ENCODE data around the gene SLC66A3. TPM values are rescaled to one million over a fixed set of nuclear protein-coding genes. Genes with fewer than 3 reads are reported as not detected.
A peak's percentile ranks its signal among the peaks of the same experiment; 100 is the strongest.

Gene SLC66A3
- 11.4 TPM for total RNA-seq
- 20.6 TPM for polyA plus RNA-seq
- long read RNA-seq, donor 1, partial matches to known transcripts: 0 of 1 reads
- long read RNA-seq, donor 1, other reads (novel, unspliced or antisense): 0 of 1 reads
- long read RNA-seq, donor 2, transcript PQLC3-204 (6 exons, 1,784 nt): major isoform, 6 of 12 reads
- long read RNA-seq, donor 2, partial matches to known transcripts: 0 of 12 reads
- long read RNA-seq, donor 2, other reads (novel, unspliced or antisense): 0 of 12 reads
- long read RNA-seq, donor 3, transcript PQLC3-201 (7 exons, 1,830 nt): major isoform, 12 of 16 reads
- long read RNA-seq, donor 3, partial matches to known transcripts: 0 of 16 reads
- long read RNA-seq, donor 3, other reads (novel, unspliced or antisense): 0 of 16 reads
- long read RNA-seq, donor 4, partial matches to known transcripts: 0 of 6 reads
- long read RNA-seq, donor 4, other reads (novel, unspliced or antisense): 0 of 6 reads
- long read RNA-seq, donor 5, transcript PQLC3-204 (6 exons, 1,784 nt): minor isoform, 6 of 28 reads
- long read RNA-seq, donor 5, transcript PQLC3-201 (7 exons, 1,830 nt): major isoform, 20 of 28 reads
- long read RNA-seq, donor 5, partial matches to known transcripts: 0 of 28 reads
- long read RNA-seq, donor 5, other reads (novel, unspliced or antisense): 0 of 28 reads
- long read RNA-seq, donor 6, partial matches to known transcripts: 0 of 6 reads
- long read RNA-seq, donor 6, other reads (novel, unspliced or antisense): 0 of 6 reads
- long read RNA-seq, donor 7, transcript PQLC3-201 (7 exons, 1,830 nt): major isoform, 6 of 9 reads
- long read RNA-seq, donor 7, partial matches to known transcripts: 0 of 9 reads
- long read RNA-seq, donor 7, other reads (novel, unspliced or antisense): 0 of 9 reads
- long read RNA-seq, donor 8, partial matches to known transcripts: 0 of 4 reads
- long read RNA-seq, donor 8, other reads (novel, unspliced or antisense): 0 of 4 reads
- long read RNA-seq, donor 9, partial matches to known transcripts: 0 of 6 reads
- long read RNA-seq, donor 9, other reads (novel, unspliced or antisense): 0 of 6 reads
- long read RNA-seq, donor 10, partial matches to known transcripts: 0 of 5 reads
- long read RNA-seq, donor 10, other reads (novel, unspliced or antisense): 0 of 5 reads

DNA sequence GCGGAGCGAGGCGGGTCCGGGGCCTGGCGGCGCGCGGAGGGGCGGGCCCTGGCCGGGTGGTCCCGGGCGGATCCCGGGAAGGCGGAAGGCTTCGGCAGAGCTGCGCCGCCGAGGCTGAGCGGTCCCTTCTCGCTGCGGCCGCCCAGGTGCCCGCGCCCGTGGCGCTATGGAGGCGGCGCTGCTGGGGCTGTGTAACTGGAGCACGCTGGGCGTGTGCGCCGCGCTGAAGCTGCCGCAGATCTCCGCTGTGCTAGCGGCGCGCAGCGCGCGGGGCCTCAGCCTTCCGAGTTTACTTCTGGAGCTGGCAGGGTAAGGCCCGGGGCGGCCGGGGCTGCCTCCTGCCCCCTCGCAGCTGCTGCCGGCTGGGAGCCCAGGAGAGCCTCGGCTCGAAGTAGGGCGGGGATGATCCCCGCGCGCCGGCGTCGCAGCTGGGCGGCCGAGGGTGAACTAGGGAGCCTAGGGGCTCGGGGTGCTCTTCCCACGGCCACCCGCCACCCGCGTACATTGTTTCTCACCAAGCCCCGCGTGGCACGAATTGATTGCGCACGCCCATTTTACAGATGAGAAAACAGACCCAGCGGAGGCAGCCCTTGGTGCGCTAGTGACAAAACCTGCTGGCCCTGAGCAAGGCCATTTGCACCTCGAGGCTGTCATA is at the start of gene SLC66A3:
SLC66A3 (plus strand) TSS at position 87 of the 655 bp plus-strand sequence; CDS start at position 167, 80 bp downstream.
- 3% methylated on average over 71 of the region's 71 CpGs for WGBS
- DNase-seq (ENCODE audit: low read depth in 6 of 9, low spot score in 9 of 9): peak; percentile 54 to 92 (median 80)
- peaks cover 8 to 15% of the 10 kb centered on the region in 2 donors for H3K4me1 ChIP-seq (ENCODE audit: control insufficient read depth in 2 of 2, insufficient read depth in 2 of 2, low read length in 2 of 2)

DNA sequence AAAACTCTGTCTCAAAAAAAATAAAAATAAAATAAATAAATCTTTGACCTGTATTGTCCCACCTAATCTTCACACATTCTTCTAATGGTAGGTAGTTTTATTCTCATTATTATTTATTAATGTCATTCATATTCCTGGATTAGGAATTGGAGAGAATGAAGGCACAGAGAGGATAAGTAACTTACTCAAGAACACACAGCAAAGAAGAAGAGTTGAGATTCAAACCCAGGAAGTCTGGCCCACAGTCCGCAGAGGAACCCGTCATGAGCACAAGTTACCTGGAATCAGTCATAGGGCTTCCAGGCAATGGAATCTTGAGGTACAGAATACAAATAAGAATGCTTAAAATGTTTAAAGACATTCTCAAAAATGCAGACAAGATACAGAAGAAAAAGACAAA is 46.3 kb upstream of the SLC66A3 start:
- H3K27ac ChIP-seq (ENCODE audit: low read depth in 1 of 2, low read length in 1 of 2): no peak overlapping the region
- H3K4me1 ChIP-seq (ENCODE audit: control insufficient read depth in 2 of 2, insufficient read depth in 2 of 2, low read length in 2 of 2): no peaks in the 10 kb centered on the region
- DNase-seq (ENCODE audit: low read depth in 6 of 9, low spot score in 9 of 9): no peak
- WGBS: 96% methylated on average over 2 of the region's 2 CpGs
- peaks cover 0 to 11% of the 10 kb centered on the region in 2 donors for H3K9me3 ChIP-seq (ENCODE audit: control insufficient read depth in 2 of 2, insufficient read depth in 1 of 2, low read length in 1 of 2)
- H3K27me3 ChIP-seq (ENCODE audit: control insufficient read depth in 2 of 2, insufficient read depth in 1 of 2, low read length in 1 of 2): no peaks in the 10 kb centered on the region
- no peaks in the 10 kb centered on the region for H3K36me3 ChIP-seq (ENCODE audit: control insufficient read depth in 2 of 2, insufficient read depth in 2 of 2, low read length in 1 of 2)
- H3K4me3 ChIP-seq (ENCODE audit: low read length in 2 of 2): no peak overlapping the region

More for the DNA sequence above, at the start of gene SLC66A3:
- H3K4me3 ChIP-seq (ENCODE audit: low read length in 2 of 2): peak within 1 kb of the TSS; percentile 71 to 76
- H3K9me3 ChIP-seq (ENCODE audit: control insufficient read depth in 2 of 2, insufficient read depth in 1 of 2, low read length in 1 of 2): no peaks in the 10 kb centered on the region
- H3K36me3 ChIP-seq (ENCODE audit: control insufficient read depth in 2 of 2, insufficient read depth in 2 of 2, low read length in 1 of 2): no peaks in the 10 kb centered on the region
- peak within 1 kb of the TSS; percentile 87 to 90 for H3K27ac ChIP-seq (ENCODE audit: low read depth in 1 of 2, low read length in 1 of 2)
- H3K27me3 ChIP-seq (ENCODE audit: control insufficient read depth in 2 of 2, insufficient read depth in 1 of 2, low read length in 1 of 2): peaks cover 0 to 11% of the 10 kb centered on the region in 2 donors

DNA sequence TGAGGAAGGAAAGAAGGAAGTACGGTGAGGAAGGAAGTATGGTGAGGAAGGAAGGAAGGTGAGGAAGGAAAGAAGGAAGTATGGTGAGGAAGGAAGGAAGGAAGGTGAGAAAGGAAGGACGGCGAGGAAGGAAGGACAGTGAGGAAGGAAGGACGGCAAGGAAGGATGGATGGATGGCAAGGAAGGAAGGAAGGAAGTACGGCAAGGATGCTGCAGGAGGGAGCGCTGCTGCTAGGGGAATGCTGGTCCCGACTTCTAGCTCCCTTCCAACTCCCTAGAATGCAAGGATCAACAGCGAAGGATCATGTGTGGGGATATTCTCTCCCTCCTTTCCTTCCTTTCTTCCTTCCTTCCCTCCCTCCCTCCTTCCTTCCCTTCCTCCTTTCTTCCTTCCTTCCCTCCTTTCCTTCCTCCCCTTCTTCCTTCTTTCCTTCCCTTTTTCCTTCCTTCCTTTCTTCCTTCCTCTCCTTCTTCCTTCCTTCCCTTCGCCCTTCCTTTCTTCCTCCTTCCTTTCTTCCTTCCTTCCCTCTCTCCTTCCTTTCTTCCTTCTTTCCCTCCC is 42.3 kb upstream of the SLC66A3 start:
- Histone ChIP-seq H3K9me3 (ENCODE audit: control insufficient read depth in 2 of 2, insufficient read depth in 1 of 2, low read length in 1 of 2) (peaks cover 0 to 11% of the 10 kb centered on the region in 2 donors), H3K4me1 (ENCODE audit: control insufficient read depth in 2 of 2, insufficient read depth in 2 of 2, low read length in 2 of 2) (no peaks in the 10 kb centered on the region), H3K27ac (ENCODE audit: low read depth in 1 of 2, low read length in 1 of 2) (no peak overlapping the region), H3K36me3 (ENCODE audit: control insufficient read depth in 2 of 2, insufficient read depth in 2 of 2, low read length in 1 of 2) (no peaks in the 10 kb centered on the region), H3K27me3 (ENCODE audit: control insufficient read depth in 2 of 2, insufficient read depth in 1 of 2, low read length in 1 of 2) (peaks cover 0 to 2% of the 10 kb centered on the region in 2 donors), H3K4me3 (ENCODE audit: low read length in 2 of 2) (no peak overlapping the region)
- DNase-seq (ENCODE audit: low read depth in 6 of 9, low spot score in 9 of 9): no peak
- WGBS: 98% methylated on average over 9 of the region's 9 CpGs

DNA sequence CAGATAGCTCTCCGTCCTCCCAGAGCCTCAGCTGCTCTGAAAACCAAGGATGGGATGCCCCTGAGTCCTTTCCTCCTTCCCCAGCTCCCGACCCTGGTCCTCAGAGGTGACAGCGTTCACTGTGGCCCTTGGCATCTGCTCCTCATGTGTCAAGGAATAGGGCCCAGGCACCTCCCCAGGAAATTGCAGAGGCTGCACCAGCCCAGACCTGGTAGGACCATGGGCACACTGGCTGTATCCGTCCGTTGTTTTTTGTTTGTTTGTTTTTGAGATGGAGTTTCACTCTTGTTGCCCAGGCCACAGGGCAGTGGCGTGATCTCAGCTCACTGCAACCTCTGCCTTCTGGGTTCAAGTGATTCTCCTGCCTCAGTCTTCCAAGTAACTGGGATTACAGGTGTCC is 37.5 kb upstream of the SLC66A3 start:
- no peak for DNase-seq (ENCODE audit: low read depth in 6 of 9, low spot score in 9 of 9)
- no peaks in the 10 kb centered on the region for H3K4me1 ChIP-seq (ENCODE audit: control insufficient read depth in 2 of 2, insufficient read depth in 2 of 2, low read length in 2 of 2)
- WGBS: 92% methylated on average over 6 of the region's 6 CpGs
- H3K9me3 ChIP-seq (ENCODE audit: control insufficient read depth in 2 of 2, insufficient read depth in 1 of 2, low read length in 1 of 2): peaks cover 0 to 9% of the 10 kb centered on the region in 2 donors
- H3K4me3 ChIP-seq (ENCODE audit: low read length in 2 of 2): no peak overlapping the region
- no peaks in the 10 kb centered on the region for H3K36me3 ChIP-seq (ENCODE audit: control insufficient read depth in 2 of 2, insufficient read depth in 2 of 2, low read length in 1 of 2)
- no peak overlapping the region for H3K27ac ChIP-seq (ENCODE audit: low read depth in 1 of 2, low read length in 1 of 2)
- H3K27me3 ChIP-seq (ENCODE audit: control insufficient read depth in 2 of 2, insufficient read depth in 1 of 2, low read length in 1 of 2): peaks cover 0 to 8% of the 10 kb centered on the region in 2 donors

DNA sequence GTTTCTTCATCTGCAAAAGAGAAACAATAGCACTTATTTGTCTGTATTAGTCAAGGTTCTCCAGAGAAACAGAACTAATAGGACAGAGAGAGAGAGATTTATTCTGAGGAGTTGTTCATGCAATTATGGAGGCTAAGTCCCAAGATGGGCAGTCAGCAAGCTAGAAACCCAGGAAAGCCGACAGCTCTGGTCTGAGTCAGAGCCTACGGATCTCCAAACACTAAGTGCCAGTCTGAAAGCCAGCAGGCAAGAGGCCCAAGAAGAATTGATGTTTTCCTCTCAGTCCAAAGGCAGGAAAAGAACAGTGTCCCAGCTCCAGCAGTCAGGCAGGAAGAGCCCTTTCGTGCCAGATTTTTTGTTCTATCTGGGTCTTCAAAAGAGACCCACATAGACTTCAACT is 36.5 kb upstream of the SLC66A3 start:
- H3K4me1 ChIP-seq (ENCODE audit: control insufficient read depth in 2 of 2, insufficient read depth in 2 of 2, low read length in 2 of 2): no peaks in the 10 kb centered on the region
- peaks cover 0 to 18% of the 10 kb centered on the region in 2 donors for H3K27me3 ChIP-seq (ENCODE audit: control insufficient read depth in 2 of 2, insufficient read depth in 1 of 2, low read length in 1 of 2)
- no peak overlapping the region for H3K4me3 ChIP-seq (ENCODE audit: low read length in 2 of 2)
- no peaks in the 10 kb centered on the region for H3K36me3 ChIP-seq (ENCODE audit: control insufficient read depth in 2 of 2, insufficient read depth in 2 of 2, low read length in 1 of 2)
- no peaks in the 10 kb centered on the region for H3K9me3 ChIP-seq (ENCODE audit: control insufficient read depth in 2 of 2, insufficient read depth in 1 of 2, low read length in 1 of 2)
- no peak for DNase-seq (ENCODE audit: low read depth in 6 of 9, low spot score in 9 of 9)
- WGBS: 98% methylated on average over 3 of the region's 3 CpGs
- no peak overlapping the region for H3K27ac ChIP-seq (ENCODE audit: low read depth in 1 of 2, low read length in 1 of 2)

DNA sequence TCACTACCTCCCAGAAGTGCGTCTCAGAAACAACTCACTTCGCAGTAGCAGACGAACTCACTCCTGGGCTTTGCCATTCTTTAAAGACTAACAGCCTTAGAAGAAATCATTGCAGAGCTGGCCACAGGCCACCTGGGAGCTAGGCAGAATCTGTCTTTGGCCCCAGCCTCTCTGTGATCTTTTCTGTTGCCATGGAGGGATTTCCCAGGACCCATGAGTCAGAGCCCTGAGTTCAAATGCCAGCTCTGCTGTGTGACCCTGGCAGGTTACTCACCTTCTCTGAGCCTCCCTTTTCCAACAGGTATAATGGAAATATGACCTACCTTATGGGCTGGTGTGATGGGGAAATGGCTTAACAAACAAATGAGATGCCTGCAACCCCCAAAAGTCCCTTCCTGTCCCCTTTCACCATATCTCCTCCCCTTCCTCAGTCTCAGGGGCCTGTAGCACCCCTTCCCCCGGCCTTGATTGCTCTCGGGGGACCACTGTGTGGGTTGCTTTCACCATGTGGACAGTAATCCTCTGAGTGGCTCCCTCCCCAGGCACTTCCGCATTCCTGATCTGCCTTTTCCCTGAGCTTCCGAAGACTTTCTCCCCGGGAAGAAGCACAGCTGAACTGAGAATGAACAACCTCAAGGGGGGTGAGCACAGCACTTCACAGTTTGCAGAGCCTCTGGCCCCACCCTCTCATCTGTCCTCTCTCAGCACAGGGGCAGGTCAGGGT is 34.0 kb upstream of the SLC66A3 start:
- 66% methylated on average over 8 of the region's 8 CpGs for WGBS
- DNase-seq (ENCODE audit: low read depth in 6 of 9, low spot score in 9 of 9): no peak
- Histone ChIP-seq H3K9me3 (ENCODE audit: control insufficient read depth in 2 of 2, insufficient read depth in 1 of 2, low read length in 1 of 2) (no peaks in the 10 kb centered on the region), H3K4me3 (ENCODE audit: low read length in 2 of 2) (no peak overlapping the region), H3K27me3 (ENCODE audit: control insufficient read depth in 2 of 2, insufficient read depth in 1 of 2, low read length in 1 of 2) (peaks cover 0 to 26% of the 10 kb centered on the region in 2 donors), H3K36me3 (ENCODE audit: control insufficient read depth in 2 of 2, insufficient read depth in 2 of 2, low read length in 1 of 2) (no peaks in the 10 kb centered on the region), H3K4me1 (ENCODE audit: control insufficient read depth in 2 of 2, insufficient read depth in 2 of 2, low read length in 2 of 2) (no peaks in the 10 kb centered on the region), H3K27ac (ENCODE audit: low read depth in 1 of 2, low read length in 1 of 2) (no peak overlapping the region)

DNA sequence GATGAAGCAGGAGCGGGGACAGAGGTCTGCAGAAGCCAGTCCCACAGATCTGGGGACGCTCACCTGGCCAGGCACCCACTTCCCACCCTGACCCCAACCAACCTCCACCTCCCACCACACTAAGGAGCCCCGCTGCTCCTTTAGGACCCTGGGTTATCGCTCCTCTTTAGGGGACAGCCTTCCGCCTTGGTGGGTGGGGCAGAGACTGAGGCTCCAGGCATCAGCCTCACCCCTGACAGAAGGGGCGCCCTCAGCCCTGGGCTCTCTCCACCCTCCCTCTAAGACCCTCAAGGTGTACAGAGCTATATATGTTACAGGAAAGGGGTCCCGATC is 33.5 kb upstream of the SLC66A3 start:
- no peak for DNase-seq (ENCODE audit: low read depth in 6 of 9, low spot score in 9 of 9)
- peaks cover 0 to 26% of the 10 kb centered on the region in 2 donors for H3K27me3 ChIP-seq (ENCODE audit: control insufficient read depth in 2 of 2, insufficient read depth in 1 of 2, low read length in 1 of 2)
- H3K4me3 ChIP-seq (ENCODE audit: low read length in 2 of 2): no peak overlapping the region
- no peaks in the 10 kb centered on the region for H3K4me1 ChIP-seq (ENCODE audit: control insufficient read depth in 2 of 2, insufficient read depth in 2 of 2, low read length in 2 of 2)
- H3K9me3 ChIP-seq (ENCODE audit: control insufficient read depth in 2 of 2, insufficient read depth in 1 of 2, low read length in 1 of 2): no peaks in the 10 kb centered on the region
- no peaks in the 10 kb centered on the region for H3K36me3 ChIP-seq (ENCODE audit: control insufficient read depth in 2 of 2, insufficient read depth in 2 of 2, low read length in 1 of 2)
- 80% methylated on average over 7 of the region's 7 CpGs for WGBS
- no peak overlapping the region for H3K27ac ChIP-seq (ENCODE audit: low read depth in 1 of 2, low read length in 1 of 2)

DNA sequence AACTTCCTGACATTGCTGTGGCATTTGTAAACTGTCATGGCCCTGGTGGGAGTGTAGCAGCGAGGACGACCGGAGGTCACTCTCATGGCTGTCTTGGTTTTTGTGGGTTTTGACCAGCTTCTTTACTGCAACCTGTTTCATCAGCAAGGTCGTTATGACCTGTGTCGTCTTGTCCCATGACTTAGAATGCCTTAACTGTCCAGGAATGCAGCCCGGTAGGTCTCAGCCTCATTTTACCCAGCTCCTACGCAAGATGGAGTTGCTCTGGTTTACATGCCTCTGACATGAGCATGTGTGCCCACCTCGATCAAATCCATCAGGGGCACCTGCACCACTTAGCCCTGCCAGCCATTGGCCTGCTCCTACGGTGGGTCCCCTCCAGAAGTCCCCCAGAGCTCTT is 32.9 kb upstream of the SLC66A3 start:
- H3K9me3 ChIP-seq (ENCODE audit: control insufficient read depth in 2 of 2, insufficient read depth in 1 of 2, low read length in 1 of 2): no peaks in the 10 kb centered on the region
- DNase-seq (ENCODE audit: low read depth in 6 of 9, low spot score in 9 of 9): no peak
- WGBS: 89% methylated on average over 9 of the region's 9 CpGs
- no peaks in the 10 kb centered on the region for H3K36me3 ChIP-seq (ENCODE audit: control insufficient read depth in 2 of 2, insufficient read depth in 2 of 2, low read length in 1 of 2)
- no peaks in the 10 kb centered on the region for H3K4me1 ChIP-seq (ENCODE audit: control insufficient read depth in 2 of 2, insufficient read depth in 2 of 2, low read length in 2 of 2)
- no peak overlapping the region for H3K27ac ChIP-seq (ENCODE audit: low read depth in 1 of 2, low read length in 1 of 2)
- peaks cover 0 to 26% of the 10 kb centered on the region in 2 donors for H3K27me3 ChIP-seq (ENCODE audit: control insufficient read depth in 2 of 2, insufficient read depth in 1 of 2, low read length in 1 of 2)
- H3K4me3 ChIP-seq (ENCODE audit: low read length in 2 of 2): no peak overlapping the region
